ENCODE measurements around the gene JMJD1C.
"Not testable (repeated sequence)": the region's sequence is repeated elsewhere in the genome, so short reads cannot be mapped to it uniquely, and the experiment has no call there.

Gene JMJD1C

GRCh38 chr10:63396133-63396761 is 69.5 kb downstream of the JMJD1C start:
- no peak for DNase-seq

GRCh38 chr10:63393050-63393449 is 72.7 kb downstream of the JMJD1C start:
- DNase-seq: no peak

GRCh38 chr10:63392224-63392623 is 73.6 kb downstream of the JMJD1C start:
- no peak for DNase-seq

- DNase-seq: no peak
These were observed 74.0 kb downstream of the JMJD1C start for GRCh38 chr10:63391812-63392211.

- no peak for DNase-seq
These were observed 75.3 kb downstream of the JMJD1C start for GRCh38 chr10:63390521-63390920.

GRCh38 chr10:63388421-63389031 is 77.3 kb downstream of the JMJD1C start:
- no peak for DNase-seq

GRCh38 chr10:63385254-63385653 is 80.5 kb downstream of the JMJD1C start:
- DNase-seq: no peak

GRCh38 chr10:63384675-63385074 is 81.1 kb downstream of the JMJD1C start:
- no peak for DNase-seq

- no peak for DNase-seq
These were observed 81.8 kb downstream of the JMJD1C start for GRCh38 chr10:63384001-63384400.

GRCh38 chr10:63383141-63383540 is 82.6 kb downstream of the JMJD1C start:
- DNase-seq: no peak

GRCh38 chr10:63382066-63382465 is 83.7 kb downstream of the JMJD1C start:
- DNase-seq: no peak

GRCh38 chr10:63377305-63377661 is 88.5 kb downstream of the JMJD1C start:
- not testable (repeated sequence) for DNase-seq

- no peak for DNase-seq
These were observed 89.0 kb downstream of the JMJD1C start for GRCh38 chr10:63376560-63377304.

- no peak for DNase-seq
These were observed 89.9 kb downstream of the JMJD1C start for GRCh38 chr10:63375859-63376258.

GRCh38 chr10:63375458-63375857 is 90.3 kb downstream of the JMJD1C start:
- no peak for DNase-seq

- DNase-seq: no peak
These were observed 90.8 kb downstream of the JMJD1C start for GRCh38 chr10:63374991-63375390.

GRCh38 chr10:63373176-63373575 is 92.6 kb downstream of the JMJD1C start:
- DNase-seq: no peak

- DNase-seq: no peak
These were observed 96.1 kb downstream of the JMJD1C start for GRCh38 chr10:63369711-63370110.

GRCh38 chr10:63368365-63368764 is 97.4 kb downstream of the JMJD1C start:
- DNase-seq: no peak

GRCh38 chr10:63366933-63367332 is 98.8 kb downstream of the JMJD1C start:
- DNase-seq: no peak

GRCh38 chr10:63365976-63366765 is 99.6 kb downstream of the JMJD1C start:
- no peak for DNase-seq

- no peak for DNase-seq
These were observed 100.9 kb downstream of the JMJD1C start for GRCh38 chr10:63364918-63365317.

- no peak for DNase-seq
These were observed 101.8 kb downstream of the JMJD1C start for GRCh38 chr10:63363951-63364350.

- DNase-seq: no peak
These were observed 110.1 kb downstream of the JMJD1C start for GRCh38 chr10:63355682-63356081.
